ENCODE measurements around the gene MICAL3. TPM values are rescaled to one million over a fixed set of nuclear protein-coding genes. Genes with fewer than 3 reads are reported as not detected.

MICAL3 gene
- total and polyA plus RNA-seq, 2 of the 8 experiments (the other 6 are each of a cell fraction or from before 2014, with no cell fraction given): 8.3 to 41.8 TPM

GRCh38 chr22:17980015-17980590, 44.3 kb downstream of the MICAL3 start:
- DNase-seq (ENCODE audit: low read depth in 1 of 2, low spot score in 2 of 2) (no peak), FAIRE-seq (no peak)
- no peak overlapping the region for H2AK5ac ChIP-seq (ENCODE audit: low read depth, low read length)
- no peak overlapping the region for H2BK120ac ChIP-seq (replicated peaks; ENCODE audit: low read depth, low read length)
- no peak overlapping the region for H2BK5ac ChIP-seq (ENCODE audit: low read depth, low read length)
- no peak overlapping the region for H3K27ac ChIP-seq (ENCODE audit: low read depth, low read length)
- peaks cover 0 to 49% of the 10 kb centered on the region in 2 experiments; a peak in 3 of 4 replicates for H3K79me2 ChIP-seq (ENCODE audit: control insufficient read depth in 1 of 2, insufficient read depth in 2 of 2, low read length in 2 of 2)
- H3K9me3 ChIP-seq (ENCODE audit: insufficient read depth in 2 of 2, low read depth in 1 of 2, low read length in 1 of 2): no peaks in the 10 kb centered on the region
- POLR2A ChIA-PET (ENCODE audit: partially characterized antibody): no interaction called here
- H3K9ac ChIP-seq (replicated peaks in 1 of 4; ENCODE audit: extremely low read depth in 1 of 4, low read depth in 3 of 4, low read length in 3 of 4): no peak overlapping the region
- peaks cover under 1 to 16% of the 10 kb centered on the region in 2 experiments for H4K20me1 ChIP-seq (replicated peaks in 1 of 2; ENCODE audit: control insufficient read depth in 1 of 2, insufficient read depth in 2 of 2, low read length in 2 of 2)
- peaks cover 2 to 10% (median 7%) of the 10 kb centered on the region in 4 experiments for H3K4me1 ChIP-seq (replicated peaks in 1 of 4; ENCODE audit: control insufficient read depth in 3 of 4, insufficient read depth in 4 of 4, low read length in 3 of 4)
- no peak overlapping the region for H3K18ac ChIP-seq (ENCODE audit: extremely low read depth, low read length)
- no peak overlapping the region for H3K23ac ChIP-seq (ENCODE audit: insufficient read length)
- no peak overlapping the region for H4K8ac ChIP-seq (ENCODE audit: extremely low read depth, insufficient read depth, low read length)
- no peak overlapping the region for H2BK20ac ChIP-seq (ENCODE audit: low read length)
- no peaks in the 10 kb centered on the region for H3K23me2 ChIP-seq (ENCODE audit: low read depth, low read length)
- no peak overlapping the region for H3K14ac ChIP-seq (ENCODE audit: insufficient read length)
- H4K5ac ChIP-seq (ENCODE audit: insufficient read length, low read depth, low read length): no peak overlapping the region
- CTCF ChIA-PET (ENCODE audit: partially characterized antibody): interaction anchor here (0.8 to 1.3 kb wide), 2 partner anchors 59 to 96 kb away, joined by 3 to 5 read pairs; no protein-coding TSS in a partner anchor
- TF ChIP-seq SAP30 (IDR thresholded peaks at IDR 0.05; ENCODE audit: insufficient read depth, insufficient replicate concordance, low read length) (no peak), BCL11A (IDR thresholded peaks at IDR 0.05; ENCODE audit: low read depth in 2 of 2, low read length in 2 of 2) (no peak), YY1 (IDR thresholded peaks at IDR 0.05; ENCODE audit: low read depth, low read length) (no peak), TAF7 (optimal IDR thresholded peaks at IDR 0.05; ENCODE audit: borderline replicate concordance, low read depth, low read length) (no peak), SP1 (IDR thresholded peaks at IDR 0.05; ENCODE audit: low read depth, low read length) (no peak), RBBP5 (IDR thresholded peaks at IDR 0.05; ENCODE audit: borderline replicate concordance, low read depth, low read length) (no peak), JUN (IDR thresholded peaks at IDR 0.05; ENCODE audit: low read depth, low read length) (no peak)
- H3K27me3 ChIP-seq (replicated peaks in 1 of 4; ENCODE audit: control insufficient read depth in 3 of 4, extremely low read depth in 1 of 4, insufficient read depth in 3 of 4, low read length in 3 of 4): no peaks in the 10 kb centered on the region
- H3K4ac ChIP-seq (replicated peaks; ENCODE audit: insufficient read length, low read depth, low read length): no peak overlapping the region
- H3K36me3 ChIP-seq (ENCODE audit: control insufficient read depth in 2 of 4, insufficient read depth in 4 of 4, low read length in 3 of 4): no peaks in the 10 kb centered on the region
- H3K79me1 ChIP-seq (ENCODE audit: low read depth, low read length): peaks cover 16% of the 10 kb centered on the region
- no peak overlapping the region for H2AFZ ChIP-seq (ENCODE audit: low read length)
- H2BK12ac ChIP-seq (ENCODE audit: low read depth, low read length): no peak overlapping the region
- no peak overlapping the region for H3K56ac ChIP-seq (replicated peaks; ENCODE audit: insufficient read length, low read depth, low read length)
- 74% methylated on average over 7 of the region's 7 CpGs; no CpG with 5 or more reads in 1 of the 2 experiments for WGBS, 2 experiments (ENCODE audit: extremely low coverage in 1 of 2, insufficient coverage in 1 of 2, insufficient read length in 1 of 2, insufficient replicate concordance in 2 of 2, low coverage in 1 of 2, low lambda C conversion rate in 2 of 2, missing lambda C conversion rate in 1 of 2)
- H4K91ac ChIP-seq (replicated peaks; ENCODE audit: insufficient read length, low read length): no peak overlapping the region
- no peak overlapping the region for H3K4me3 ChIP-seq (ENCODE audit: extremely low read depth in 1 of 4, insufficient read depth in 2 of 4, low read depth in 3 of 4, low read length in 4 of 4)
- H2BK15ac ChIP-seq (ENCODE audit: low read length): no peak overlapping the region
- H3K4me2 ChIP-seq (ENCODE audit: insufficient read depth in 1 of 2, low read depth in 2 of 2, low read length in 2 of 2): no peak overlapping the region; a peak in 1 of 4 replicates
